Measurements from ENCODE around the gene VEZT. TPM values are rescaled to one million over a fixed set of nuclear protein-coding genes. Genes with fewer than 3 reads are reported as not detected.

VEZT gene
- polyA plus RNA-seq, 1 of the 3 experiments (the other 2 are of a cell fraction) = 41.2 TPM

DNA sequence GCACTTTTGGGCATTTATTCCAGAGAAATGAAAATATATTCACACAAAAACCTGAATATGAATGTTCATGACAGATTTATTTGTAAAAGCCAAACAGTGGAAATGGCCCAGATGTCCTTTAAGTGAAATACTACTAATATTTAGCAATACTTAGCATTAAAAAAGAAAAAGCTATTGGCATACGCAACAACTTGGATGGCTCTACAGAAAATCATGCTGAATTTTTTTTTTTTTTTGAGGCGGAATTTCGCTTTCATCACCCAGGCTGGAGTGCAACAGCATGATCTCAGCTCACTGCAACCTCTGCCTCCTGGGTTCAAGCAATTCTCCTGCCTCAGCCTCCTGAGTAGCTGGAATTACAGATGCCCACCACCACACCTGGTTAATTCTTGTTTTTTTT is 24.5 kb upstream of the VEZT start:
- ChIA-PET CTCF (no interaction called here), POLR2A (no interaction called here)
- 93% methylated on average over 3 of the region's 3 CpGs for WGBS (ENCODE audit: low lambda C conversion rate)

DNA sequence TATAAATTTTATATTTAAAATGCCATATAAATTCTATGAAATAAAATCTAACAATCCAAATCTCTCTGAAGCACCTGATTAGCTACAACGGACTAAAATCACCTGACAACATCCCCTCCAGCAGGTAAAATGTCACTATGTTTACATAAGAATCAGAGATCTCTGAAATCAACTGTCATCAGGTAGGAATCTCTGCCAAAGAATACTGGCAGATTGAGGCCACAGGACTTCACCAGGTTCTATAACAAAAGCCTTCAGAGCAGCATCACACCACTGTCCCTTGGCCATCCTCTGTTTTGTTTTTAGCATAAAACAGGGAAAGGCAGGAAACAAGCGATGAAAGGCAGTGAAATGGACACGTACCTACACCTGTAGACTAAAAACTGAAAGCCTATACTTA is 22.5 kb upstream of the VEZT start:
- Histone ChIP-seq H3F3A (replicated peaks; ENCODE audit: insufficient read depth) (no peaks in the 10 kb centered on the region), H3K4me2 (no peak overlapping the region), H3K9me2 (no peaks in the 10 kb centered on the region), H3K4me1 (ENCODE audit: control insufficient read depth in 1 of 2, insufficient read depth in 2 of 2, low read depth in 1 of 2, low read length in 1 of 2) (peaks cover 0 to 5% of the 10 kb centered on the region in 2 experiments; a peak in 3 of 4 replicates), H3K9me3 (no peaks in the 10 kb centered on the region), H2AFZ (ENCODE audit: low read depth) (no peak overlapping the region), H3K27me3 (ENCODE audit: insufficient read depth) (no peaks in the 10 kb centered on the region), H3K4me3 (ENCODE audit: low read depth in 2 of 2, low read length in 1 of 2) (no peak overlapping the region), H3K9ac (no peak overlapping the region), H3K36me3 (replicated peaks in 1 of 2; ENCODE audit: control insufficient read depth in 1 of 2, insufficient read depth in 2 of 2, low read length in 1 of 2) (no peaks in the 10 kb centered on the region), H4K20me1 (ENCODE audit: insufficient read depth) (no peaks in the 10 kb centered on the region), H3K79me2 (ENCODE audit: insufficient read depth) (peaks cover 45% of the 10 kb centered on the region), H3K27ac (ENCODE audit: low read depth in 2 of 2, low read length in 1 of 2) (no peak overlapping the region)
- no peak for TF ChIP-seq TCF12 (IDR thresholded peaks at IDR 0.05)
- no peak for TF ChIP-seq FOSL2 (IDR thresholded peaks at IDR 0.05; ENCODE audit: borderline replicate concordance, low read depth)
- TF ChIP-seq, protein P1, sequence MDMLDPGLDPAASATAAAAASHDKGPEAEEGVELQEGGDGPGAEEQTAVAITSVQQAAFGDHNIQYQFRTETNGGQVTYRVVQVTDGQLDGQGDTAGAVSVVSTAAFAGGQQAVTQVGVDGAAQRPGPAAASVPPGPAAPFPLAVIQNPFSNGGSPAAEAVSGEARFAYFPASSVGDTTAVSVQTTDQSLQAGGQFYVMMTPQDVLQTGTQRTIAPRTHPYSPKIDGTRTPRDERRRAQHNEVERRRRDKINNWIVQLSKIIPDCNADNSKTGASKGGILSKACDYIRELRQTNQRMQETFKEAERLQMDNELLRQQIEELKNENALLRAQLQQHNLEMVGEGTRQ (IDR thresholded peaks at IDR 0.05; ENCODE audit: borderline replicate concordance, low read depth, low read length) = no peak
- no peak for TF ChIP-seq FOXM1 (IDR thresholded peaks at IDR 0.05; ENCODE audit: low read depth)
- no peak for TF ChIP-seq FOXJ3 (CRISPR knock-in tag; IDR thresholded peaks at IDR 0.05)
- TF ChIP-seq ELF1 (IDR thresholded peaks at IDR 0.05) = no peak
- TF ChIP-seq YY1 (IDR thresholded peaks at IDR 0.05; ENCODE audit: low read depth) = no peak
- TF ChIP-seq RFX5 (IDR thresholded peaks at IDR 0.05; ENCODE audit: low read length) = no peak
- TF ChIP-seq, protein P2, sequence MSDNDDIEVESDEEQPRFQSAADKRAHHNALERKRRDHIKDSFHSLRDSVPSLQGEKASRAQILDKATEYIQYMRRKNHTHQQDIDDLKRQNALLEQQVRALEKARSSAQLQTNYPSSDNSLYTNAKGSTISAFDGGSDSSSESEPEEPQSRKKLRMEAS (IDR thresholded peaks at IDR 0.05; ENCODE audit: low read depth) = no peak
- no peak for TF ChIP-seq MEF2A (IDR thresholded peaks at IDR 0.05; ENCODE audit: borderline replicate concordance, low read depth)
- TF ChIP-seq, protein P3, sequence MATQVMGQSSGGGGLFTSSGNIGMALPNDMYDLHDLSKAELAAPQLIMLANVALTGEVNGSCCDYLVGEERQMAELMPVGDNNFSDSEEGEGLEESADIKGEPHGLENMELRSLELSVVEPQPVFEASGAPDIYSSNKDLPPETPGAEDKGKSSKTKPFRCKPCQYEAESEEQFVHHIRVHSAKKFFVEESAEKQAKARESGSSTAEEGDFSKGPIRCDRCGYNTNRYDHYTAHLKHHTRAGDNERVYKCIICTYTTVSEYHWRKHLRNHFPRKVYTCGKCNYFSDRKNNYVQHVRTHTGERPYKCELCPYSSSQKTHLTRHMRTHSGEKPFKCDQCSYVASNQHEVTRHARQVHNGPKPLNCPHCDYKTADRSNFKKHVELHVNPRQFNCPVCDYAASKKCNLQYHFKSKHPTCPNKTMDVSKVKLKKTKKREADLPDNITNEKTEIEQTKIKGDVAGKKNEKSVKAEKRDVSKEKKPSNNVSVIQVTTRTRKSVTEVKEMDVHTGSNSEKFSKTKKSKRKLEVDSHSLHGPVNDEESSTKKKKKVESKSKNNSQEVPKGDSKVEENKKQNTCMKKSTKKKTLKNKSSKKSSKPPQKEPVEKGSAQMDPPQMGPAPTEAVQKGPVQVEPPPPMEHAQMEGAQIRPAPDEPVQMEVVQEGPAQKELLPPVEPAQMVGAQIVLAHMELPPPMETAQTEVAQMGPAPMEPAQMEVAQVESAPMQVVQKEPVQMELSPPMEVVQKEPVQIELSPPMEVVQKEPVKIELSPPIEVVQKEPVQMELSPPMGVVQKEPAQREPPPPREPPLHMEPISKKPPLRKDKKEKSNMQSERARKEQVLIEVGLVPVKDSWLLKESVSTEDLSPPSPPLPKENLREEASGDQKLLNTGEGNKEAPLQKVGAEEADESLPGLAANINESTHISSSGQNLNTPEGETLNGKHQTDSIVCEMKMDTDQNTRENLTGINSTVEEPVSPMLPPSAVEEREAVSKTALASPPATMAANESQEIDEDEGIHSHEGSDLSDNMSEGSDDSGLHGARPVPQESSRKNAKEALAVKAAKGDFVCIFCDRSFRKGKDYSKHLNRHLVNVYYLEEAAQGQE (IDR thresholded peaks at IDR 0.05; ENCODE audit: low read depth, low read length) = no peak
- no peak for TF ChIP-seq GABPA (IDR thresholded peaks at IDR 0.05; ENCODE audit: low read depth)
- no peak for TF ChIP-seq MXI1 (IDR thresholded peaks at IDR 0.05; ENCODE audit: low read depth, low read length)
- TF ChIP-seq NRF1 (IDR thresholded peaks at IDR 0.05; ENCODE audit: low read depth, low read length) = no peak
- WGBS (ENCODE audit: low lambda C conversion rate) = 89% methylated on average over 3 of the region's 3 CpGs
- POLR2A ChIA-PET = no interaction called here
- CTCF ChIA-PET = interaction anchor here (1.5 kb wide), 1 partner anchor 78 kb away, joined by 3 read pairs; no protein-coding TSS in a partner anchor
- no peak for DNase-seq

More for the DNA sequence above, 24.5 kb upstream of the VEZT start:
- no peaks in the 10 kb centered on the region for H3K36me3 ChIP-seq (replicated peaks in 1 of 2; ENCODE audit: control insufficient read depth in 1 of 2, insufficient read depth in 2 of 2, low read length in 1 of 2)
- DNase-seq = no peak
- no peak overlapping the region for H3K27ac ChIP-seq (ENCODE audit: low read depth in 2 of 2, low read length in 1 of 2)
- peaks cover 0 to 5% of the 10 kb centered on the region in 2 experiments; a peak in 1 of 4 replicates for H3K4me1 ChIP-seq (ENCODE audit: control insufficient read depth in 1 of 2, insufficient read depth in 2 of 2, low read depth in 1 of 2, low read length in 1 of 2)
- H3K79me2 ChIP-seq (ENCODE audit: insufficient read depth) = peaks cover 29% of the 10 kb centered on the region
- H4K20me1 ChIP-seq (ENCODE audit: insufficient read depth) = no peaks in the 10 kb centered on the region
- H3K9me2 ChIP-seq = no peaks in the 10 kb centered on the region
- TF ChIP-seq TAF1 (IDR thresholded peaks at IDR 0.05; ENCODE audit: borderline replicate concordance, low read depth, low read length) = no peak
- TF ChIP-seq TEAD4 (IDR thresholded peaks at IDR 0.05; ENCODE audit: borderline replicate concordance, insufficient read depth) = no peak
- TF ChIP-seq MXI1 (IDR thresholded peaks at IDR 0.05; ENCODE audit: low read depth, low read length) = no peak
- no peak for TF ChIP-seq EP300 (IDR thresholded peaks at IDR 0.05; ENCODE audit: borderline replicate concordance in 1 of 2, low read depth in 1 of 2, low read length in 1 of 2)
- TF ChIP-seq ELF1 (IDR thresholded peaks at IDR 0.05) = no peak
- TF ChIP-seq EZH2phosphoT487 (IDR thresholded peaks at IDR 0.05; ENCODE audit: borderline replicate concordance, low read depth) = no peak
- TF ChIP-seq RCOR1 (IDR thresholded peaks at IDR 0.05; ENCODE audit: low read length) = no peak
- no peak for TF ChIP-seq RXRA (IDR thresholded peaks at IDR 0.05; ENCODE audit: borderline replicate concordance, low read depth)
- TF ChIP-seq CHD2 (IDR thresholded peaks at IDR 0.05; ENCODE audit: low read length, partially characterized antibody) = no peak
- no peak for TF ChIP-seq SMC3 (IDR thresholded peaks at IDR 0.05; ENCODE audit: low read depth, low read length)
- TF ChIP-seq FOXM1 (IDR thresholded peaks at IDR 0.05; ENCODE audit: low read depth) = no peak
- TF ChIP-seq MEF2A (IDR thresholded peaks at IDR 0.05; ENCODE audit: borderline replicate concordance, low read depth) = no peak
- TF ChIP-seq TCF12 (IDR thresholded peaks at IDR 0.05) = no peak
- TF ChIP-seq, protein P2 (IDR thresholded peaks at IDR 0.05; ENCODE audit: low read depth) = no peak
- TF ChIP-seq, protein P4, sequence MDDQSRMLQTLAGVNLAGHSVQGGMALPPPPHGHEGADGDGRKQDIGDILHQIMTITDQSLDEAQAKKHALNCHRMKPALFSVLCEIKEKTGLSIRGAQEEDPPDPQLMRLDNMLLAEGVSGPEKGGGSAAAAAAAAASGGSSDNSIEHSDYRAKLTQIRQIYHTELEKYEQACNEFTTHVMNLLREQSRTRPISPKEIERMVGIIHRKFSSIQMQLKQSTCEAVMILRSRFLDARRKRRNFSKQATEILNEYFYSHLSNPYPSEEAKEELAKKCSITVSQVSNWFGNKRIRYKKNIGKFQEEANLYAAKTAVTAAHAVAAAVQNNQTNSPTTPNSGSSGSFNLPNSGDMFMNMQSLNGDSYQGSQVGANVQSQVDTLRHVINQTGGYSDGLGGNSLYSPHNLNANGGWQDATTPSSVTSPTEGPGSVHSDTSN (IDR thresholded peaks at IDR 0.05) = no peak
- TF ChIP-seq JUND (IDR thresholded peaks at IDR 0.05) = no peak
- no peak for TF ChIP-seq YY1 (IDR thresholded peaks at IDR 0.05; ENCODE audit: low read depth)
- no peak overlapping the region for H2AFZ ChIP-seq (ENCODE audit: low read depth)
- H3K4me3 ChIP-seq (ENCODE audit: low read depth in 2 of 2, low read length in 1 of 2) = no peak overlapping the region
- no peak overlapping the region for H3K9ac ChIP-seq
- no peaks in the 10 kb centered on the region for H3K9me3 ChIP-seq
- H3K4me2 ChIP-seq = no peak overlapping the region
- no peaks in the 10 kb centered on the region for H3F3A ChIP-seq (replicated peaks; ENCODE audit: insufficient read depth)
- no peaks in the 10 kb centered on the region for H3K27me3 ChIP-seq (ENCODE audit: insufficient read depth)
